Keratinocyte (primary cell): Measurements from ENCODE around the gene FHOD3. TPM values are rescaled to one million over a fixed set of nuclear protein-coding genes. Genes with fewer than 3 reads are reported as not detected.

Source experiments
- DNase-seq: peaks from one replicate; pipeline ENCODE4 v3.0.0-alpha.2; 2011; ENCODE audit warnings: low read depth, missing footprints, low spot score
- FAIRE-seq: peaks from 2 replicates; lab custom pipeline; 2011; peaks lifted over from hg19 to GRCh38; lab: Jason Lieb, UNC
- H2AFZ ChIP-seq: 2 replicates; pipeline ENCODE4 v1.6.0; 2012; ENCODE audit warnings: low read length, control low read depth, inconsistent platforms; ENCODE audit not compliant: control insufficient read depth
- H3K27ac ChIP-seq: 2 replicates; pipeline ENCODE4 v1.5.1; 2011; ENCODE audit warnings: low read length; ENCODE audit not compliant: control insufficient read depth, insufficient read depth
- H3K27me3 ChIP-seq: 3 replicates; pipeline ENCODE4 v1.6.0; 2011; ENCODE audit warnings: low read length; ENCODE audit not compliant: control insufficient read depth, insufficient read depth; ENCODE audit errors: extremely low read depth
- H3K36me3 ChIP-seq, 2 experiments: 2 replicates in 1 of 2; 3 replicates in 1 of 2; pipeline ENCODE4 v1.5.1; 2011; ENCODE audit warnings: low read length in 2 of 2, mild to moderate bottlenecking in 1 of 2; ENCODE audit not compliant: control insufficient read depth in 2 of 2, insufficient read depth in 2 of 2; ENCODE audit errors: extremely low read depth in 1 of 2
- H3K4me1 ChIP-seq: 3 replicates; pipeline ENCODE4 v1.5.1; 2011; ENCODE audit warnings: low read length; ENCODE audit not compliant: control insufficient read depth, insufficient read depth; ENCODE audit errors: extremely low read depth
- H3K4me2 ChIP-seq: 3 replicates; pipeline ENCODE4 v1.6.0; 2011; ENCODE audit warnings: low read depth, low read length; ENCODE audit not compliant: control insufficient read depth, insufficient read depth; ENCODE audit errors: extremely low read depth
- H3K4me3 ChIP-seq, 3 experiments: fragments of 200-600 bp in 1 of 3; sonication (generic) in 1 of 3; 2 replicates in 2 of 3; 3 replicates in 1 of 3; pipeline ENCODE4 v1.5.1; 2011 to 2016; ENCODE audit warnings: low read length in 3 of 3, mild to moderate bottlenecking in 3 of 3, control low read depth in 2 of 3, inconsistent platforms in 1 of 3, low read depth in 1 of 3, mixed read lengths in 1 of 3, mixed run types in 1 of 3, moderate library complexity in 1 of 3; ENCODE audit not compliant: control insufficient read depth in 2 of 3, insufficient read depth in 2 of 3; ENCODE audit errors: extremely low read depth in 1 of 3
- H3K79me2 ChIP-seq: 2 replicates; pipeline ENCODE4 v1.6.0; 2012; ENCODE audit warnings: low read length; ENCODE audit not compliant: control insufficient read depth, insufficient read depth
- H3K9ac ChIP-seq: 3 replicates; pipeline ENCODE4 v1.6.0; 2011; ENCODE audit warnings: low read length; ENCODE audit not compliant: control insufficient read depth, insufficient read depth; ENCODE audit errors: extremely low read depth
- H3K9me1 ChIP-seq: 3 replicates; pipeline ENCODE4 v1.6.0; 2011; ENCODE audit warnings: low read length; ENCODE audit not compliant: control insufficient read depth, insufficient read depth; ENCODE audit errors: extremely low read depth
- H3K9me3 ChIP-seq: 2 replicates; pipeline ENCODE4 v1.5.1; 2012; ENCODE audit warnings: low read depth, low read length; ENCODE audit not compliant: control insufficient read depth
- H4K20me1 ChIP-seq: 3 replicates; pipeline ENCODE4 v1.6.0; 2011; ENCODE audit warnings: low read length; ENCODE audit not compliant: control insufficient read depth, insufficient read depth; ENCODE audit errors: extremely low read depth
- EZH2 ChIP-seq: IDR thresholded peaks from one replicate; pipeline ENCODE4 v1.6.1; 2012; ENCODE audit warnings: inconsistent platforms, mild to moderate bottlenecking, low read length, moderate library complexity
- dilution Hi-C: fragments of 300-500 bp; cut with MboI; formaldehyde crosslinking; loops from one replicate; pipeline ENCODE4 v1.7.0; 2020; ENCODE audit warnings: low sequenced_read_pairs; ENCODE audit not compliant: extremely low pct_ligation_motif_present
- polyA plus RNA-seq, 5 experiments: library from polyadenylated mRNA; depleted of rRNA in 3 of 5; stranded (reverse) in 3 of 5; stranded (forward) in 1 of 5; unstranded in 1 of 5; fragments of >200 nt; gene quantifications; 1 replicate in 1 of 5; 2 replicates in 3 of 5; 3 replicates in 1 of 5; pipeline versions ENCODE4 v1.2.1 to v1.2.3, GENCODE V29; 2011 to 2012; ENCODE audit warnings: missing spikeins in 2 of 5, low read depth in 1 of 5, low replicate concordance in 1 of 5
- TF ChIP-seq, protein P1 (sequence below), 3 experiments: IDR thresholded peaks in 1 of 3; conservative IDR thresholded peaks in 1 of 3; optimal IDR thresholded peaks in 1 of 3; 2 replicates in 2 of 3; 3 replicates in 1 of 3; pipeline versions ENCODE3 to v1.5.1; 2011; ENCODE audit warnings: low read length in 3 of 3, mild to moderate bottlenecking in 3 of 3, moderate library complexity in 2 of 3, control low read depth in 1 of 3, inconsistent platforms in 1 of 3; ENCODE audit not compliant: insufficient read depth in 2 of 3; ENCODE audit errors: extremely low read depth in 1 of 3

The FHOD3 gene
- polyA plus RNA-seq, 1 donor (not counting 4 experiments of a cell fraction or from before 2014, with no cell fraction given) = 7.7 TPM

DNA sequence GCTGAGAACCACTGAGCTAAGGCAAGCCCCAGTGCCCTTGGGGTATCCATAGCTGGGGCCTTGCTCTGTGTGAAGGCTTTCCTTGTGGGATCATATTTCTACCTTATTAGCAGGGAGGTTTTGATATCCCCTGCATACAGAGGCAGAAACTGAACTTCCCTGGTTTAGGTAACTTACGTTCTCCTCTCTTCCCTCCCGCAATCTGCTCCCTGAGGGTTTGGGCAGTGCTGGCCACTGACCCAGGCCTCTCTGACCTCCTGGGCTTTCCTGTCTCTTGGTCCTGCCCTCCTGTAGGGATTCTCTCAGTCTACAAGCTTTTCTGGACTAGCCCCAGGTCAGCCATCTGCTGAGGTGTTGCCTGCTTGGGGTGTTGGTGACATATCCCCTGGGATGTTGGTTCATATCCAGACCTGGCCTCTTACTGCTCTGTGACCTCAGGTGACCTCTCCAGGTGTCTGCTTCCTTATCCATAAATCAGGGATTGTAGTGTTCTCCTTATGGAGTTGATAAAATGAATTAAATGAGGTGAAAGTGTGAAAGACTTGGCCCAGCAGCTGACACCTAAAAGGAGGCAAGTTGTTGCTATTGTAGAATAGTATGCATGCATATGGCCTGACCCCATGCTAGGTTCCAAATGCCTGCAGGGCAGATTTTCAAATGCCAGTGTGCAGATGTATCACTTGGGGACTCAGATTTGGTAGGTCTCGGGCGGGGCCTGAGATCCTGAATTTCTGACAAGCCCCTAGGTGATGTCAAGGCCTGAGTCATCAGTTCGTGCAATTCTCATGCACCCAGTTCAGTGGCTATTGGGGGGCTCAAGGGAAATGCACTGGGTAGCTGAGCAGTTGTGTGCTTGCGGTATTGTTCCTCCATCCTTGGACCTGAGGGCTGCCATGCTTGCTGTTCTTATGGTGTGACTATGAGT lies 106.6 kb downstream of the FHOD3 start:
- Histone ChIP-seq H3K36me3 (no peaks in the 10 kb centered on the region), H3K4me3 (no peak overlapping the region), H3K27me3 (no peaks in the 10 kb centered on the region), H3K4me2 (no peak overlapping the region), H4K20me1 (no peaks in the 10 kb centered on the region), H2AFZ (no peak overlapping the region), H3K9ac (no peak overlapping the region), H3K4me1 (no peaks in the 10 kb centered on the region), H3K79me2 (no peaks in the 10 kb centered on the region), H3K9me3 (no peaks in the 10 kb centered on the region), H3K9me1 (no peaks in the 10 kb centered on the region), H3K27ac (no peak overlapping the region)
- dilution Hi-C loops = no loop called here
- no peak for TF ChIP-seq EZH2
- TF ChIP-seq, protein P1, sequence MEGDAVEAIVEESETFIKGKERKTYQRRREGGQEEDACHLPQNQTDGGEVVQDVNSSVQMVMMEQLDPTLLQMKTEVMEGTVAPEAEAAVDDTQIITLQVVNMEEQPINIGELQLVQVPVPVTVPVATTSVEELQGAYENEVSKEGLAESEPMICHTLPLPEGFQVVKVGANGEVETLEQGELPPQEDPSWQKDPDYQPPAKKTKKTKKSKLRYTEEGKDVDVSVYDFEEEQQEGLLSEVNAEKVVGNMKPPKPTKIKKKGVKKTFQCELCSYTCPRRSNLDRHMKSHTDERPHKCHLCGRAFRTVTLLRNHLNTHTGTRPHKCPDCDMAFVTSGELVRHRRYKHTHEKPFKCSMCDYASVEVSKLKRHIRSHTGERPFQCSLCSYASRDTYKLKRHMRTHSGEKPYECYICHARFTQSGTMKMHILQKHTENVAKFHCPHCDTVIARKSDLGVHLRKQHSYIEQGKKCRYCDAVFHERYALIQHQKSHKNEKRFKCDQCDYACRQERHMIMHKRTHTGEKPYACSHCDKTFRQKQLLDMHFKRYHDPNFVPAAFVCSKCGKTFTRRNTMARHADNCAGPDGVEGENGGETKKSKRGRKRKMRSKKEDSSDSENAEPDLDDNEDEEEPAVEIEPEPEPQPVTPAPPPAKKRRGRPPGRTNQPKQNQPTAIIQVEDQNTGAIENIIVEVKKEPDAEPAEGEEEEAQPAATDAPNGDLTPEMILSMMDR (optimal IDR thresholded peaks at IDR 0.05 in 1 of 3, IDR thresholded peaks at IDR 0.05 in 1 of 3, conservative IDR thresholded peaks at IDR 0.05 in 1 of 3; ENCODE audit: extremely low read depth in 1 of 3, insufficient read depth in 2 of 3, low read length in 3 of 3) = no peak
- DNase-seq (no peak), FAIRE-seq (no peak)

DNA sequence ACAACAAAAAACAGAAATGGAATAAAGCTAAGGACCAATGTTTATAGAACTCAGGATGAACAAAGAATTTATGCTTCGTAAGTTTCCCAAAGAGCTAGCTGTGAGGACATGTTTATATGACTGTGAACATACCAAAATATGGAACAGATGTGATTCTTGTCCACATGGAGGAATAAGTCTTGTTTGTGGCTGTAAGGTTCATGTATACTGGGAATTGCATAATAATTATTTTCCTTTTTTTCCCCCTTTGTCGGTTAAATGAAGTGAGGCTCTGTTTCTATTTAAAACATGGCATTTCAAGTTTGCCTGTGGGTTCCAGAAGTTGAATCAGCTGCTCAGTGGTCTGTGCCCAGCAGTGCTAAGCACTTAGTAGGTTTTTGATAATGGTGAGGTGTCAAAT lies 108.1 kb downstream of the FHOD3 start:
- Histone ChIP-seq H3K27ac (no peak overlapping the region), H3K9me3 (no peaks in the 10 kb centered on the region), H3K36me3 (no peaks in the 10 kb centered on the region), H3K79me2 (no peaks in the 10 kb centered on the region), H3K4me1 (peaks cover 3% of the 10 kb centered on the region), H2AFZ (no peak overlapping the region), H3K9me1 (no peaks in the 10 kb centered on the region), H3K4me2 (no peak overlapping the region), H4K20me1 (no peaks in the 10 kb centered on the region), H3K27me3 (no peaks in the 10 kb centered on the region), H3K4me3 (no peak overlapping the region), H3K9ac (no peak overlapping the region)
- no peak for TF ChIP-seq EZH2
- TF ChIP-seq, protein P1 (optimal IDR thresholded peaks at IDR 0.05 in 1 of 3, IDR thresholded peaks at IDR 0.05 in 1 of 3, conservative IDR thresholded peaks at IDR 0.05 in 1 of 3; ENCODE audit: extremely low read depth in 1 of 3, insufficient read depth in 2 of 3, low read length in 3 of 3) = no peak
- DNase-seq (no peak), FAIRE-seq (no peak)
- dilution Hi-C loops = no loop called here
